DOHH2 (cell line): ENCODE data around the gene C11orf68.

Experiments
- H3F3A ChIP-seq: fragments of 200-600 bp; sonication (generic), shearing (Covaris generic); 2 replicates; pipeline ENCODE4 v1.6.0; 2016; ENCODE audit warnings: antibody characterized with exemption, mild to moderate bottlenecking; ENCODE audit not compliant: control insufficient read depth, insufficient read depth
- H3K27ac ChIP-seq: fragments of 200-600 bp; sonication (generic); 2 replicates; pipeline ENCODE4 v1.5.1; 2014; ENCODE audit warnings: low read depth, mild to moderate bottlenecking, low read length, moderate library complexity
- H3K27me3 ChIP-seq: fragments of 200-600 bp; sonication (generic); 2 replicates; pipeline ENCODE4 v1.6.1; 2014; ENCODE audit warnings: mild to moderate bottlenecking, low read length, mixed read lengths; ENCODE audit not compliant: control insufficient read depth
- H3K36me3 ChIP-seq: fragments of 200-600 bp; sonication (generic); 2 replicates; pipeline ENCODE4 v1.6.1; 2014; ENCODE audit warnings: mild to moderate bottlenecking, low read length, moderate library complexity, mixed read lengths; ENCODE audit not compliant: control insufficient read depth
- H3K4me1 ChIP-seq: fragments of 200-600 bp; sonication (generic); 2 replicates; pipeline ENCODE4 v1.6.1; 2014; ENCODE audit warnings: mild to moderate bottlenecking, low read length, mixed read lengths; ENCODE audit not compliant: control insufficient read depth
- H3K4me2 ChIP-seq: fragments of 200-600 bp; sonication (generic); 2 replicates; pipeline ENCODE4 v1.6.0; 2014; ENCODE audit warnings: mild to moderate bottlenecking, low read length, moderate library complexity
- H3K4me3 ChIP-seq: fragments of 200-600 bp; sonication (generic); 2 replicates; pipeline ENCODE4 v1.5.1; 2014; ENCODE audit warnings: mild to moderate bottlenecking, low read length, mixed read lengths
- H3K79me2 ChIP-seq: fragments of 200-600 bp; sonication (generic); 2 replicates; pipeline ENCODE4 v1.6.1; 2014; ENCODE audit warnings: mild to moderate bottlenecking, low read length, mixed read lengths; ENCODE audit not compliant: control insufficient read depth
- H3K9me2 ChIP-seq: fragments of 200-600 bp; sonication (generic); replicated peaks from 2 replicates; pipeline ENCODE4 v1.6.1; 2014; ENCODE audit warnings: mild to moderate bottlenecking, low read length, mixed read lengths; ENCODE audit not compliant: control insufficient read depth
- H3K9me3 ChIP-seq: fragments of 200-600 bp; sonication (generic); 2 replicates; pipeline ENCODE4 v1.6.1; 2014; ENCODE audit warnings: antibody characterized with exemption, low read length, mixed read lengths; ENCODE audit not compliant: control insufficient read depth, insufficient read depth
- H4K20me1 ChIP-seq: fragments of 200-600 bp; sonication (generic); 2 replicates; pipeline ENCODE4 v1.6.0; 2014; ENCODE audit warnings: low read depth, mild to moderate bottlenecking, antibody characterized with exemption, low read length, moderate library complexity; ENCODE audit not compliant: control insufficient read depth, insufficient read depth
- CTCF ChIP-seq: fragments of 200-600 bp; sonication (generic); IDR thresholded peaks from one replicate; pipeline ENCODE4 v1.5.1; 2014; ENCODE audit warnings: antibody characterized with exemption, mild to moderate bottlenecking, low read depth, low read length; ENCODE audit not compliant: poor library complexity, severe bottlenecking
- EZH2phosphoT487 ChIP-seq: fragments of 200-600 bp; sonication (generic); IDR thresholded peaks from 2 replicates; pipeline ENCODE4 v1.6.1; 2017; ENCODE audit warnings: borderline replicate concordance, mild to moderate bottlenecking, antibody characterized with exemption, low read length, moderate library complexity, mixed read lengths

Gene C11orf68

GRCh38 chr11:65925397-65925796, 6.5 kb upstream of the C11orf68 start:
- TF ChIP-seq EZH2phosphoT487 (no peak), CTCF (no peak)
- Histone ChIP-seq H3F3A (no peaks in the 10 kb centered on the region), H3K4me3 (no peak overlapping the region), H4K20me1 (no peaks in the 10 kb centered on the region), H3K79me2 (no peaks in the 10 kb centered on the region), H3K36me3 (no peaks in the 10 kb centered on the region), H3K9me2 (no peaks in the 10 kb centered on the region), H3K9me3 (no peaks in the 10 kb centered on the region), H3K27ac (no peak overlapping the region), H3K4me2 (no peak overlapping the region), H3K4me1 (peaks cover 1% of the 10 kb centered on the region; the same call in 1 of the 2 replicates), H3K27me3 (no peaks in the 10 kb centered on the region)

DNA sequence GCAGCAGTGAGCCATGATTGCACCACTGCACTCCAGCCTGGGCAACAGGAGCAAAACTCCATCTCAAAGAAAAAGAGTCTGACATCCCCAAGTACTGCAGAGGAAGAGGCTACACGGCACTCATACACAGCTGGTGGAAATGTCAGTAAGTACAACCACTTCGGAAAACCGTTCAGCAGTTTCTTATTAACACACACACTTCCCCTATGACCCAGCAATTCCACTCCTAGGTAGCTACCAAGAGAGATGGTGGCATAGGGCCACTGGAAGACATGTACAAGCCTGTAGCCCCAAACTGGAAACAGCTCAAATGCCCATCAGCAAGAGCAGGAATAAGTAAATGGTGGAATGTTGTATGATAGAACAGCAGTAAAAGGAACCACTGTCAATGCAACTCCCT, 3.7 kb upstream of the C11orf68 start:
- Histone ChIP-seq H3K27me3 (no peaks in the 10 kb centered on the region), H3K79me2 (peaks cover 14% of the 10 kb centered on the region)

DNA sequence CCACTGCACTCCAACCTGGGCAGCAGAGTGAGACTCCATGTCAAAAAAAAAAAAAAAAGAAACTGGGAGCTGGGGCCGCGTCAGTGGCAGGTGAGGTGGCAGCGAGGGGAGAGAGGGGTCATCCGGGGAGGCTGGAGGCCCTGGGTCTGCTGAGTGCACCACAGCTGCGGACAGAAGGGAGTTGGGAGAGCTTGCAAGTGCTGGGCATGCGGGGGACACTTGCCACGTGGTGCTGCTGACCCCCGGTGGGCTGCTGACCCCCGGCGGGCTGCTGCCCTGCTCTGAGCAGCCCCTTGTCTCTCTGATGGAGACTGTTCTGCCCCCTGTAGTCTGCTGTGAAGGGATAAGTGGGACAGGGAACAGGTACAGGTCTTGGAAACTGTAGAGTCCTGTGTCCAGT, 3.0 kb upstream of the C11orf68 start:
- TF ChIP-seq CTCF (no peak), EZH2phosphoT487 (no peak)
- Histone ChIP-seq H3K27me3 (no peaks in the 10 kb centered on the region), H3K4me2 (no peak overlapping the region), H3K36me3 (peaks cover 4% of the 10 kb centered on the region; the same call in 1 of the 2 replicates), H3K79me2 (peaks cover 20% of the 10 kb centered on the region), H4K20me1 (no peaks in the 10 kb centered on the region), H3K9me3 (no peaks in the 10 kb centered on the region), H3K9me2 (no peaks in the 10 kb centered on the region), H3K4me3 (no peak overlapping the region), H3F3A (no peaks in the 10 kb centered on the region), H3K4me1 (peaks cover 19% of the 10 kb centered on the region), H3K27ac (no peak overlapping the region)

More for the DNA sequence above, 3.7 kb upstream of the C11orf68 start:
- TF ChIP-seq CTCF (no peak), EZH2phosphoT487 (no peak)
- peaks cover 15% of the 10 kb centered on the region for H3K4me1 ChIP-seq
- no peak overlapping the region for H3K4me2 ChIP-seq
- no peaks in the 10 kb centered on the region for H3K9me2 ChIP-seq
- no peaks in the 10 kb centered on the region for H4K20me1 ChIP-seq
- no peak overlapping the region for H3K4me3 ChIP-seq
- no peaks in the 10 kb centered on the region for H3F3A ChIP-seq
- H3K9me3 ChIP-seq, result no peaks in the 10 kb centered on the region
- peaks cover 4% of the 10 kb centered on the region; the same call in 1 of the 2 replicates for H3K36me3 ChIP-seq
- H3K27ac ChIP-seq, result no peak overlapping the region
